Astrocyte of the cerebellum (primary cell): ENCODE results near the gene MAP3K3.
A peak's percentile ranks its signal among the peaks of the same experiment; 100 is the strongest.

Experiments
- DNase-seq: peaks from one replicate; pipeline ENCODE4 v3.0.0-alpha.2; 2011; ENCODE audit warnings: low read depth
- H3K4me3 ChIP-seq: 2 replicates; pipeline ENCODE4 v1.5.1; 2011; ENCODE audit warnings: mild to moderate bottlenecking, low read depth, low read length, moderate library complexity
- CTCF ChIP-seq: IDR thresholded peaks from 2 replicates; pipeline ENCODE4 v1.5.1; 2012; ENCODE audit warnings: low read length, low read depth, moderate library complexity, mild to moderate bottlenecking; ENCODE audit errors: missing control alignments
- in situ Hi-C: cut with HindIII; loops from 2 replicates; pipeline ENCODE4 v1.10.0; 2017; ENCODE audit warnings: low sequenced_read_pairs

The MAP3K3 gene

GRCh38 chr17:63600569-63601438 lies 21.4 kb upstream of the MAP3K3 start, which contains the start of gene TACO1:
TACO1 (plus strand) TSS chr17:63600895; CDS start chr17:63601084, 189 bp downstream.
- in situ Hi-C loops: no loop called here
- peak within 1 kb of the TSS; percentile 75 for H3K4me3 ChIP-seq
- peak; percentile 65 for DNase-seq

DNA sequence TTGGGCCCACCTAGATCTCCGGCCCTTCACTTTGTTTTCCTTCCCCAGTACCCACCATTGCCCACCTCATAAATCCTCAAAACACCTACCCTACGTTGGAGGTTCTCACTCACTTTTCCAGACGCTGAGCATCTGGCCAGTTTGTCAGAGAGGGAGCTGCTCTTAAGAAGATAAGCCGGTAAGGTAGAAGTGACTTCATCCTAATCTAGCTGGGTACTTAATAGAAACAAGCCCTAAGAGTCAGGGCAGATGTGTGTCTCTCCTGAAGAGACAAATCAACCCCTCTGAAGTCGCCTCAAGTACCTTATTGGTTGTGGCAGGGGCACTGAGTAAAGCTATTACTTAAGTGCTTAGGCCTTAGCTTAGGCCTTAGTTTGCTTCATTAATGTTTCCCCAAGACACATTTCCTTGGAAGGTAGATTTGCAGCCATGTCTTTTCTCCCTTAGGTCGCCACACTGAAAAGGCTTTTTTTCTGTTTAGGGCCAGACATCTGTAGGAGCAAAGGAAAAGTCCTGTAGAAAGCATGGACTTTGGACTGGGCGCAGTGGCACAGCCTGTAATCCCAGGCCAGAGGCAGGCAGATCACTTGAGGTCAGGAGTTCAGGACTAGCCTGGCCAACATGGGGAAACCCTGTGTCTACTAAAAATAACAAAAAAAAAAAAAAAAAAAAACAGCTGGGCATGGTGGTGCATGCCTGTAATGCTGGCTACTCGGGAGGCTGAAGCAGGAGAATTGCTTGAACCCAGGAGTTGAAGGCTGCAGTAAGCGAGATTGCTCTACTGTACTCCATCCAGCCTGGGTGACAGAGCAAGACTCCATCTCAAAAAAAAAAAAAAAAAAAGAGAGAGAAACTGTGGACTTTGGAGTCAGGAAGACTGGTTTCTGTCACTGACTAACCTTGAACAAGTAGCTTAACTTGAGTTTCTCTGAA lies 20.5 kb upstream of the MAP3K3 start:
- in situ Hi-C loops: no loop called here
- peak overlapping the region; percentile 75 for H3K4me3 ChIP-seq
- no peak for DNase-seq
- no peak for TF ChIP-seq CTCF

More at GRCh38 chr17:63600569-63601438, 21.4 kb upstream of the MAP3K3 start, which contains the start of gene TACO1:
- no peak for TF ChIP-seq CTCF

GRCh38 chr17:63609816-63610573 lies 12.2 kb upstream of the MAP3K3 start:
- in situ Hi-C loops: no loop called here
- no peak overlapping the region for H3K4me3 ChIP-seq
- TF ChIP-seq CTCF: no peak
- DNase-seq: no peak

GRCh38 chr17:63610854-63611253 lies 11.4 kb upstream of the MAP3K3 start:
- no peak for DNase-seq
- in situ Hi-C loops: no loop called here
- TF ChIP-seq CTCF: no peak

GRCh38 chr17:63611354-63611753 lies 10.9 kb upstream of the MAP3K3 start:
- no peak for DNase-seq
- H3K4me3 ChIP-seq: no peak overlapping the region
- in situ Hi-C loops: no loop called here
- no peak for TF ChIP-seq CTCF

More at GRCh38 chr17:63610854-63611253, 11.4 kb upstream of the MAP3K3 start:
- no peak overlapping the region for H3K4me3 ChIP-seq

DNA sequence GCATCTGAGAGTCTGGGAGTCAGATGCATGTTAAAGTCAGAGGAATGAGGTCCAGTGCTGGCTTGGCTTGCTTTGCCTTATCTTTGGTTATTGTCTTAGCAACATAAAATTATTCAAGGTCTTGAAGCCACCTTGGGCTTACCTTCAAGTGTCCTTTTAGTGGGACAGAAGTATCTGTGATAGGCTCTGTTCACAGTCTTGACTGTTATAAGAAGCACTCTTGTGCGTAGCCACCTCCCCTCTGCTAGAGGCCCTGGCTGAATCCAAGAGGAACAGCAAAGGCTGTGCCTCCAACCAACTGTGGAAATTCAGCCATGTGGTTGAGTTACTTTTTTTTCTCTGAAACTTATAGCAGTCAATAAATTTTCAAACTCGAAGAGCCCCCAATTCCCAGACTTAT lies 8.6 kb upstream of the MAP3K3 start:
- no peak for DNase-seq
- no peak for TF ChIP-seq CTCF
- in situ Hi-C loops: no loop called here
- no peak overlapping the region for H3K4me3 ChIP-seq
